Stimulated activated CD4-positive, alpha-beta T cell treated with anti-CD3 and anti-CD28 coated beads, Interleukin-2, amount 100 ng/mL, for 24 hours (primary cell): ENCODE data around the gene HPDL.
"Not testable (repeated sequence)": the region's sequence is repeated elsewhere in the genome, so short reads cannot be mapped to it uniquely, and the experiment has no call there.

ENCODE experiments used
- DNase-seq, 2 donors: peaks; one replicate each; pipeline ENCODE4 v3.0.0-alpha.2; 2020

Gene HPDL

GRCh38 chr1:45326627-45327623 is at the start of gene HPDL:
Gene HPDL (plus strand): TSS chr1:45326895. CDS start chr1:45327149, 254 bp downstream.
- peak; percentile 77 to 84 for DNase-seq

GRCh38 chr1:45282351-45282750 is 44.3 kb upstream of the HPDL start:
- DNase-seq, result no peak

- not testable (repeated sequence) for DNase-seq
Observed at GRCh38 chr1:45284858-45285257, 41.8 kb upstream of the HPDL start.

- not testable (repeated sequence) for DNase-seq
Observed at GRCh38 chr1:45286521-45286920, 40.2 kb upstream of the HPDL start.

- not testable (repeated sequence) for DNase-seq
Observed at GRCh38 chr1:45291002-45291401, 35.7 kb upstream of the HPDL start.

GRCh38 chr1:45291716-45292115 is 35.0 kb upstream of the HPDL start:
- DNase-seq, result no peak

GRCh38 chr1:45297666-45298356 is 28.9 kb upstream of the HPDL start:
- no peak for DNase-seq

- no peak for DNase-seq
Observed at GRCh38 chr1:45299296-45299695, 27.4 kb upstream of the HPDL start.

GRCh38 chr1:45299981-45300668 is 26.6 kb upstream of the HPDL start:
- peak; percentile 21 to 38 for DNase-seq

- no peak for DNase-seq
Observed at GRCh38 chr1:45300669-45300997, 26.1 kb upstream of the HPDL start.

- no peak for DNase-seq
Observed at GRCh38 chr1:45302505-45303150, 24.1 kb upstream of the HPDL start.

- DNase-seq, result peak; percentile 98 to 99
Observed at GRCh38 chr1:45303520-45304310, 23.0 kb upstream of the HPDL start.

GRCh38 chr1:45304311-45305081 is 22.2 kb upstream of the HPDL start:
- peak in 1 of 2 donors; percentile 12 for DNase-seq

- no peak for DNase-seq
Observed at GRCh38 chr1:45305231-45305630, 21.5 kb upstream of the HPDL start.

- peak; percentile 38 to 45 for DNase-seq
Observed at GRCh38 chr1:45306319-45306718, 20.4 kb upstream of the HPDL start.

- DNase-seq, result no peak
Observed at GRCh38 chr1:45306905-45307304, 19.8 kb upstream of the HPDL start.

- no peak for DNase-seq
Observed at GRCh38 chr1:45314266-45314665, 12.4 kb upstream of the HPDL start.

- no peak for DNase-seq
Observed at GRCh38 chr1:45317166-45317565, 9.5 kb upstream of the HPDL start.

GRCh38 chr1:45319761-45320160 is 6.9 kb upstream of the HPDL start:
- DNase-seq, result no peak

- no peak for DNase-seq
Observed at GRCh38 chr1:45321444-45321843, 5.3 kb upstream of the HPDL start.

GRCh38 chr1:45322486-45323040 is 4.1 kb upstream of the HPDL start:
- DNase-seq, result no peak
